ENCODE data around the gene SPPL3. TPM values are rescaled to one million over a fixed set of nuclear protein-coding genes. Genes with fewer than 3 reads are reported as not detected.

The SPPL3 gene
- total RNA-seq, 1 donor from 2014 or later, result 51.3 TPM

- no peak overlapping the region for H3K27ac Mint-ChIP-seq (ENCODE audit: unreplicated experiment)
- no peak overlapping the region for H3K4me3 Mint-ChIP-seq (ENCODE audit: unreplicated experiment)
- no peaks in the 10 kb centered on the region for H3K27me3 Mint-ChIP-seq (ENCODE audit: low read depth)
- peaks cover 23% of the 10 kb centered on the region for H3K4me1 Mint-ChIP-seq (ENCODE audit: low read depth)
- H3K9me3 Mint-ChIP-seq (ENCODE audit: low read depth), result no peaks in the 10 kb centered on the region
- DNase-seq (ENCODE audit: low spot score), result no peak
- no peak for TF ChIP-seq CTCF (IDR thresholded peaks at IDR 0.05)
- peaks cover 31% of the 10 kb centered on the region for H3K36me3 Mint-ChIP-seq (ENCODE audit: low read depth)
Observed at GRCh38 chr12:120767071-120768024, 136.8 kb downstream of the SPPL3 start.

- H3K27me3 Mint-ChIP-seq (ENCODE audit: low read depth), result no peaks in the 10 kb centered on the region
- no peak overlapping the region for H3K27ac Mint-ChIP-seq (ENCODE audit: unreplicated experiment)
- no peak overlapping the region for H3K4me3 Mint-ChIP-seq (ENCODE audit: unreplicated experiment)
- H3K9me3 Mint-ChIP-seq (ENCODE audit: low read depth), result no peaks in the 10 kb centered on the region
- no peak for DNase-seq (ENCODE audit: low spot score)
- H3K4me1 Mint-ChIP-seq (ENCODE audit: low read depth), result peaks cover 27% of the 10 kb centered on the region
- H3K36me3 Mint-ChIP-seq (ENCODE audit: low read depth), result peaks cover 28% of the 10 kb centered on the region
- TF ChIP-seq CTCF (IDR thresholded peaks at IDR 0.05), result no peak
Observed at GRCh38 chr12:120766566-120766965, 137.6 kb downstream of the SPPL3 start.

GRCh38 chr12:120764816-120765215, 139.3 kb downstream of the SPPL3 start:
- Mint-ChIP-seq H3K9me3 (ENCODE audit: low read depth) (no peaks in the 10 kb centered on the region), H3K36me3 (ENCODE audit: low read depth) (peaks cover 31% of the 10 kb centered on the region), H3K4me1 (ENCODE audit: low read depth) (peaks cover 27% of the 10 kb centered on the region), H3K27me3 (ENCODE audit: low read depth) (no peaks in the 10 kb centered on the region), H3K27ac (ENCODE audit: unreplicated experiment) (no peak overlapping the region), H3K4me3 (ENCODE audit: unreplicated experiment) (no peak overlapping the region)
- TF ChIP-seq CTCF (IDR thresholded peaks at IDR 0.05), result no peak
- no peak for DNase-seq (ENCODE audit: low spot score)

- TF ChIP-seq CTCF (IDR thresholded peaks at IDR 0.05), result no peak
- H3K9me3 Mint-ChIP-seq (ENCODE audit: low read depth), result no peaks in the 10 kb centered on the region
- no peaks in the 10 kb centered on the region for H3K27me3 Mint-ChIP-seq (ENCODE audit: low read depth)
- no peak overlapping the region for H3K4me3 Mint-ChIP-seq (ENCODE audit: unreplicated experiment)
- H3K36me3 Mint-ChIP-seq (ENCODE audit: low read depth), result peaks cover 26% of the 10 kb centered on the region
- no peak for DNase-seq (ENCODE audit: low spot score)
- H3K27ac Mint-ChIP-seq (ENCODE audit: unreplicated experiment), result peak overlapping the region; percentile 98
- H3K4me1 Mint-ChIP-seq (ENCODE audit: low read depth), result peaks cover 27% of the 10 kb centered on the region
Observed at GRCh38 chr12:120763250-120763649, 140.9 kb downstream of the SPPL3 start.

- Mint-ChIP-seq H3K9me3 (ENCODE audit: low read depth) (no peaks in the 10 kb centered on the region), H3K27ac (ENCODE audit: unreplicated experiment) (peak overlapping the region; percentile 98), H3K27me3 (ENCODE audit: low read depth) (no peaks in the 10 kb centered on the region), H3K4me3 (ENCODE audit: unreplicated experiment) (peak overlapping the region; percentile 52), H3K36me3 (ENCODE audit: low read depth) (peaks cover 22% of the 10 kb centered on the region), H3K4me1 (ENCODE audit: low read depth) (peaks cover 27% of the 10 kb centered on the region)
- no peak for DNase-seq (ENCODE audit: low spot score)
- TF ChIP-seq CTCF (IDR thresholded peaks at IDR 0.05), result no peak
Observed at GRCh38 chr12:120762086-120762485, 142.1 kb downstream of the SPPL3 start.
